H1 (cell line): Measurements from ENCODE around the gene PCGF3. TPM values are rescaled to one million over a fixed set of nuclear protein-coding genes. Genes with fewer than 3 reads are reported as not detected.

Source experiments
- CTCF ChIA-PET: fragments of 300-600 bp; sonication (Branson Sonifier 250); formaldehyde crosslinking; loops from one replicate; lab custom pipeline; 2021; ENCODE audit not compliant: partially characterized antibody; lab: Charles Lee
- POLR2A ChIA-PET: fragments of 300-600 bp; sonication (Branson Sonifier 250); formaldehyde crosslinking; loops from one replicate; lab custom pipeline; 2021; ENCODE audit warnings: inconsistent platforms; ENCODE audit not compliant: partially characterized antibody; lab: Charles Lee
- DNase-seq, 2 experiments: peaks; one replicate each; pipeline versions ENCODE4 v3.0.0 to v3.0.0-alpha.2; 2010 to 2022; ENCODE audit warnings: low spot score in 2 of 2, low read depth in 1 of 2, mixed read lengths in 1 of 2
- FAIRE-seq: peaks from 2 replicates; lab custom pipeline; 2011; peaks lifted over from hg19 to GRCh38; lab: Jason Lieb, UNC
- H2AFZ ChIP-seq: 2 replicates; pipeline ENCODE4 v1.8.1; 2012; ENCODE audit warnings: low read length, inconsistent platforms
- H2AK5ac ChIP-seq: 2 replicates; pipeline ENCODE4 v1.6.1; 2013; ENCODE audit warnings: low read depth, low read length
- H2BK120ac ChIP-seq: replicated peaks from 2 replicates; pipeline ENCODE3; 2013; ENCODE audit warnings: low read depth, low read length, inconsistent platforms
- H2BK12ac ChIP-seq: 2 replicates; pipeline ENCODE4 v1.6.1; 2013; ENCODE audit warnings: low read depth, low read length
- H2BK15ac ChIP-seq: 2 replicates; pipeline ENCODE4 v1.6.1; 2013; ENCODE audit warnings: low read length
- H2BK20ac ChIP-seq: 2 replicates; pipeline ENCODE4 v1.6.1; 2013; ENCODE audit warnings: low read length
- H2BK5ac ChIP-seq: 2 replicates; pipeline ENCODE4 v1.6.1; 2013; ENCODE audit warnings: low read depth, low read length
- H3K14ac ChIP-seq: 2 replicates; pipeline ENCODE4 v1.6.1; 2013; ENCODE audit warnings: inconsistent platforms; ENCODE audit not compliant: insufficient read length
- H3K18ac ChIP-seq: 2 replicates; pipeline ENCODE4 v1.6.1; 2013; ENCODE audit warnings: low read length; ENCODE audit errors: extremely low read depth
- H3K23ac ChIP-seq: 2 replicates; pipeline ENCODE4 v1.6.1; 2013; ENCODE audit warnings: inconsistent platforms; ENCODE audit not compliant: insufficient read length
- H3K23me2 ChIP-seq: 2 replicates; pipeline ENCODE4 v1.6.1; 2013; ENCODE audit warnings: low read depth, low read length
- H3K27ac ChIP-seq: 2 replicates; pipeline ENCODE4 v1.6.1; 2011; ENCODE audit warnings: low read depth, low read length, inconsistent platforms
- H3K27me3 ChIP-seq, 4 experiments: replicated peaks in 1 of 4; 1 replicate in 1 of 4; 2 replicates in 3 of 4; pipeline versions ENCODE4 v1.6.1 to v1.8.1; 2011 to 2013; ENCODE audit warnings: low read length in 3 of 4, mild to moderate bottlenecking in 3 of 4, inconsistent platforms in 2 of 4, mixed read lengths in 2 of 4, moderate library complexity in 1 of 4; ENCODE audit not compliant: control insufficient read depth in 3 of 4, insufficient read depth in 3 of 4; ENCODE audit errors: extremely low read depth in 1 of 4
- H3K36me3 ChIP-seq, 4 experiments: 2 replicates each; pipeline versions ENCODE4 v1.6.1 to v1.8.1; 2011 to 2013; ENCODE audit warnings: mild to moderate bottlenecking in 4 of 4, low read length in 3 of 4, moderate library complexity in 2 of 4, control low read depth in 1 of 4, inconsistent platforms in 1 of 4; ENCODE audit not compliant: insufficient read depth in 4 of 4, control insufficient read depth in 2 of 4
- H3K4ac ChIP-seq: replicated peaks from 2 replicates; pipeline ENCODE3; 2013; ENCODE audit warnings: low read length, low read depth, mixed read lengths, inconsistent platforms; ENCODE audit not compliant: insufficient read length
- H3K4me1 ChIP-seq, 4 experiments: replicated peaks in 1 of 4; 1 replicate in 1 of 4; 2 replicates in 3 of 4; pipeline versions ENCODE4 v1.6.1 to v1.8.1; 2011 to 2013; ENCODE audit warnings: low read length in 3 of 4, inconsistent platforms in 2 of 4, mixed read lengths in 1 of 4; ENCODE audit not compliant: insufficient read depth in 4 of 4, control insufficient read depth in 3 of 4
- H3K4me2 ChIP-seq, 2 experiments: 2 replicates each; pipeline versions ENCODE4 v1.6.1 to v1.8.1; 2011 to 2013; ENCODE audit warnings: low read depth in 2 of 2, low read length in 2 of 2, control low read depth in 1 of 2, inconsistent platforms in 1 of 2, mild to moderate bottlenecking in 1 of 2; ENCODE audit not compliant: insufficient read depth in 1 of 2
- H3K4me3 ChIP-seq, 4 experiments: fragments of 200-600, 300-600 bp in 1 of 4; sonication (generic), shearing (Covaris generic), sonication (Bioruptor Twin) in 1 of 4; 2 replicates each; pipeline versions ENCODE4 v1.5.1 to v1.8.1; 2011 to 2016; ENCODE audit warnings: low read length in 4 of 4, low read depth in 3 of 4, control low read depth in 2 of 4, inconsistent platforms in 2 of 4, mild to moderate bottlenecking in 2 of 4, mixed read lengths in 1 of 4, moderate library complexity in 1 of 4; ENCODE audit not compliant: insufficient read depth in 2 of 4; ENCODE audit errors: extremely low read depth in 1 of 4
- H3K56ac ChIP-seq: replicated peaks from 2 replicates; pipeline ENCODE3; 2013; ENCODE audit warnings: low read depth, mild to moderate bottlenecking, mixed read lengths, low read length, inconsistent platforms; ENCODE audit not compliant: insufficient read length
- H3K79me1 ChIP-seq: 2 replicates; pipeline ENCODE4 v1.6.1; 2013; ENCODE audit warnings: low read depth, low read length, control low read depth
- H3K79me2 ChIP-seq, 2 experiments: 2 replicates each; pipeline versions ENCODE4 v1.6.1 to v1.8.1; 2012 to 2013; ENCODE audit warnings: low read length in 2 of 2, mild to moderate bottlenecking in 2 of 2, inconsistent platforms in 1 of 2; ENCODE audit not compliant: insufficient read depth in 2 of 2, control insufficient read depth in 1 of 2
- H3K9ac ChIP-seq, 4 experiments: replicated peaks in 1 of 4; 1 replicate in 1 of 4; 2 replicates in 3 of 4; pipeline versions ENCODE4 v1.6.1 to v1.8.1; 2011 to 2013; ENCODE audit warnings: low read depth in 3 of 4, low read length in 3 of 4, control low read depth in 2 of 4, mild to moderate bottlenecking in 2 of 4, moderate library complexity in 2 of 4, inconsistent platforms in 1 of 4; ENCODE audit errors: extremely low read depth in 1 of 4
- H3K9me3 ChIP-seq, 2 experiments: 2 replicates each; pipeline versions ENCODE4 v1.6.1 to v1.8.1; 2012 to 2013; ENCODE audit warnings: mild to moderate bottlenecking in 2 of 2, moderate library complexity in 2 of 2, control low read depth in 1 of 2, inconsistent platforms in 1 of 2, low read depth in 1 of 2, low read length in 1 of 2, mixed read lengths in 1 of 2; ENCODE audit not compliant: insufficient read depth in 2 of 2
- H4K20me1 ChIP-seq, 2 experiments: replicated peaks in 1 of 2; 2 replicates each; pipeline versions ENCODE3 to v1.8.1; 2011 to 2013; ENCODE audit warnings: inconsistent platforms in 2 of 2, low read length in 2 of 2, mild to moderate bottlenecking in 1 of 2; ENCODE audit not compliant: insufficient read depth in 2 of 2, control insufficient read depth in 1 of 2
- H4K5ac ChIP-seq: 2 replicates; pipeline ENCODE4 v1.6.1; 2013; ENCODE audit warnings: low read length, low read depth, mixed read lengths, inconsistent platforms; ENCODE audit not compliant: insufficient read length
- H4K8ac ChIP-seq: 2 replicates; pipeline ENCODE4 v1.8.0; 2013; ENCODE audit warnings: mild to moderate bottlenecking, moderate library complexity, low read length, inconsistent platforms; ENCODE audit not compliant: insufficient read depth; ENCODE audit errors: extremely low read depth
- H4K91ac ChIP-seq: replicated peaks from 2 replicates; pipeline ENCODE3; 2013; ENCODE audit warnings: low read length, mixed read lengths, inconsistent platforms; ENCODE audit not compliant: insufficient read length
- BRCA1 ChIP-seq: IDR thresholded peaks from 2 replicates; pipeline ENCODE4 v1.6.1; 2012; ENCODE audit warnings: low read depth, low read length, improper control_type of control experiment
- FOSL1 ChIP-seq: IDR thresholded peaks from 2 replicates; pipeline ENCODE4 v1.6.1; 2011; ENCODE audit warnings: mild to moderate bottlenecking, low read depth, low read length, moderate library complexity; ENCODE audit not compliant: insufficient read depth
- WGBS, 2 experiments: shearing (Covaris generic) in 1 of 2; methylation state at CpG; one replicate each; pipeline versions ENCODE4 v1.1.6 to v1.1.7; 2013 to 2015; ENCODE audit warnings: low lambda C conversion rate in 2 of 2, mixed read lengths in 2 of 2, inconsistent platforms in 1 of 2, low coverage in 1 of 2, missing lambda C conversion rate in 1 of 2; ENCODE audit not compliant: insufficient replicate concordance in 2 of 2, insufficient coverage in 1 of 2, insufficient read length in 1 of 2; ENCODE audit errors: extremely low coverage in 1 of 2, missing lambda C conversion rate in 1 of 2; 5-methylcytosine and 5-hydroxymethylcytosine counted together
- polyA plus RNA-seq, 7 experiments: library from polyadenylated mRNA; depleted of rRNA in 3 of 7; stranded (reverse) in 5 of 7; unstranded in 2 of 7; fragments of >200 nt in 5 of 7; fragments of 200-250 nt in 2 of 7; gene quantifications; 1 replicate in 5 of 7; 2 replicates in 1 of 7; 4 replicates in 1 of 7; pipeline versions ENCODE4 v1.2.1 to v1.2.3, GENCODE V29; 2011 to 2013; ENCODE audit warnings: missing spikeins in 2 of 7, mixed read lengths in 2 of 7
- total RNA-seq: library from RNA; stranded (reverse); fragmentation: NEBNext Ultra II Directional; extraction: Animal tissue kit (Norgen Biotek cat#: 25700); gene quantifications from 2 replicates; pipeline ENCODE4 v1.2.1, GENCODE V29; 2021
- TF ChIP-seq, protein P1 (sequence below): IDR thresholded peaks from 2 replicates; pipeline ENCODE4 v1.6.1; 2012; ENCODE audit warnings: inconsistent platforms

PCGF3 gene
- total and polyA plus RNA-seq, 2 of the 8 experiments (the other 6 are each of a cell fraction or from before 2014, with no cell fraction given): 52.7 to 52.9 TPM

DNA sequence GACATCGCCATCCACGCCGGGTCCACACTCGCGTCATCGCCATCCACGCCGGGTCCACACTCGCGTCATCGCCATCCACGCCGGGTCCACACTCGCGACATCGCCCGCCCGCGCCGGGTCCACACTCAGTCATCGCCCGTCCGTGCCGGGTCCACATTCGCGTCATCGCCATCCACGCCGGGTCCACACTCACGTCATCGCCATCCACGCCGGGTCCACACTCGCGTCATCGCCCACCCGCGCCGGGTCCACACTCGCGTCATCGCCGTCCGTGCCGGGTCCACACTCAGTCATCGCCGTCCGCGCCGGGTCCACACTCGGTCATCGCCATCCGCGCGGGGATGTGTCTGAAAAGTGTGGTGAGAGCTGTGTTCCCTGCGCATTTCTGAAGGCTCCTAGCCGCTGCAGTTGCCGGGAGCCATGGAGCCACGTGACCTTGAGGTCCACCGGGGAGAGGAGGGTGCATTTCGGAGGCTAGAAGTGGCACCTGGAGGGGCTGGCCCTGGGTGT lies 17.3 kb downstream of the PCGF3 start:
- no peak for FAIRE-seq
- TF ChIP-seq, protein P1, sequence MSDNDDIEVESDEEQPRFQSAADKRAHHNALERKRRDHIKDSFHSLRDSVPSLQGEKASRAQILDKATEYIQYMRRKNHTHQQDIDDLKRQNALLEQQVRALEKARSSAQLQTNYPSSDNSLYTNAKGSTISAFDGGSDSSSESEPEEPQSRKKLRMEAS: no peak
- TF ChIP-seq FOSL1: no peak
- TF ChIP-seq BRCA1: no peak

More for the DNA sequence above, 17.3 kb downstream of the PCGF3 start:
- no peak overlapping the region for H2BK15ac ChIP-seq
- no peak overlapping the region for H4K5ac ChIP-seq
- no peaks in the 10 kb centered on the region for H3K9me3 ChIP-seq
- no peaks in the 10 kb centered on the region for H3K23me2 ChIP-seq
- no peak for DNase-seq
- H3K27ac ChIP-seq: no peak overlapping the region
- no peaks in the 10 kb centered on the region for H3K4me1 ChIP-seq
- peaks cover 0 to 9% (median 0%) of the 10 kb centered on the region in 4 experiments; a peak in 2 of 8 replicates for H3K36me3 ChIP-seq
- H3K23ac ChIP-seq: no peak overlapping the region
- H3K79me1 ChIP-seq: peaks cover 36% of the 10 kb centered on the region
- 92% methylated on average over 26 of the region's 61 CpGs; no CpG with 5 or more reads in 1 of the 2 experiments for WGBS, 2 experiments
- H3K9ac ChIP-seq: no peak overlapping the region
- no peak overlapping the region for H3K4me2 ChIP-seq
- H4K20me1 ChIP-seq: peaks cover 35 to 51% of the 10 kb centered on the region in 2 experiments
- no peak overlapping the region for H2AFZ ChIP-seq
- H4K91ac ChIP-seq: no peak overlapping the region
- H4K8ac ChIP-seq: no peak overlapping the region
- no peak overlapping the region for H2BK20ac ChIP-seq
- CTCF ChIA-PET: interaction anchor here (2.4 to 2.6 kb wide), 2 partner anchors 20 to 39 kb away, joined by 9 to 12 read pairs; no protein-coding TSS in a partner anchor
- H3K14ac ChIP-seq: no peak overlapping the region
- no peak overlapping the region for H3K4me3 ChIP-seq
- no peak overlapping the region for H3K4ac ChIP-seq
- H2BK5ac ChIP-seq: no peak overlapping the region
- H2AK5ac ChIP-seq: no peak overlapping the region
- no peaks in the 10 kb centered on the region for H3K27me3 ChIP-seq
- H3K18ac ChIP-seq: no peak overlapping the region
- peaks cover 3 to 82% of the 10 kb centered on the region in 2 experiments; a peak in 3 of 4 replicates for H3K79me2 ChIP-seq
- no peak overlapping the region for H2BK120ac ChIP-seq
- POLR2A ChIA-PET: interaction anchor here (0.7 to 1.6 kb wide), 2 partner anchors 9 to 162 kb away, joined by 3 to 5 read pairs; no protein-coding TSS in a partner anchor
- no peak overlapping the region for H2BK12ac ChIP-seq
- no peak overlapping the region for H3K56ac ChIP-seq
